Activated T-helper 17 cell treated with anti-CD3 and anti-CD28 coated beads, Interleukin-2, amount 50 U/mL, for 72 hours (primary cell): ENCODE results near the gene KIFAP3. TPM values are rescaled to one million over a fixed set of nuclear protein-coding genes. Genes with fewer than 3 reads are reported as not detected.

ENCODE experiments used
- ATAC-seq: fragments of 150-1000 bp; cut with Tn5 transposase; replicated peaks from 2 replicates; pipeline ENCODE4 v1.10.0; 2021; ENCODE audit warnings: mild to moderate bottlenecking, moderate library complexity
- H3K27ac Mint-ChIP-seq: one replicate; pipeline ENCODE4 v1.8.0; 2022; ENCODE audit warnings: mixed read lengths
- H3K27me3 Mint-ChIP-seq: one replicate; pipeline ENCODE4 v1.8.0; 2022; ENCODE audit warnings: mixed read lengths
- H3K36me3 Mint-ChIP-seq: one replicate; pipeline ENCODE4 v1.8.0; 2022; ENCODE audit warnings: low read depth, mild to moderate bottlenecking, mixed read lengths
- H3K4me1 Mint-ChIP-seq: one replicate; pipeline ENCODE4 v1.8.0; 2022; ENCODE audit warnings: mixed read lengths
- H3K4me3 Mint-ChIP-seq: one replicate; pipeline ENCODE4 v1.8.0; 2022; ENCODE audit warnings: mild to moderate bottlenecking, mixed read lengths
- H3K9me3 Mint-ChIP-seq: one replicate; pipeline ENCODE4 v1.8.0; 2022; ENCODE audit warnings: mixed read lengths
- total RNA-seq, 2 donors: library from RNA; stranded (reverse); gene quantifications; one replicate each; pipeline ENCODE4 v1.2.3, GENCODE V29; 2022

KIFAP3 gene
- total RNA-seq, 2 donors from 2014 or later, result 26.4 to 32.6 TPM

DNA sequence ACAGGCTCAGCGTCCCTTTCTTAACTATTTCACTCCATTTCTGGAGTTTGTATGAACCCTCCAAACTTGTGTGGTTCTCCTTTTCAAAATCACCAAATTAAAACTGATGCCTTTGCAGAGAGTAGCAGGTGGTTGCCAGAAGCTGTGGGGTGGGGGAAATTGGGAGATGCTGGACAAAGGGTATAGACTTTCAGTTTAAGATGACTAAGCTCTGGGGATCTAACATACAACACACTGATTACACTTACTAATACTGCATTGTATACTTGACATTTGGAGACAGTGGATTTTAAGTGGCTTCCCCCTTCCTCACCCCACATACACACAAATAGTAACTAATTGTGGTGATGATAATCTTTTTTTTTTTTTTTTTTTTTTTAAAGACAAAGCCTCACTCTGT is 169.7 kb downstream of the KIFAP3 start:
- H3K4me1 Mint-ChIP-seq, result peaks cover 15% of the 10 kb centered on the region
- no peak for ATAC-seq

DNA sequence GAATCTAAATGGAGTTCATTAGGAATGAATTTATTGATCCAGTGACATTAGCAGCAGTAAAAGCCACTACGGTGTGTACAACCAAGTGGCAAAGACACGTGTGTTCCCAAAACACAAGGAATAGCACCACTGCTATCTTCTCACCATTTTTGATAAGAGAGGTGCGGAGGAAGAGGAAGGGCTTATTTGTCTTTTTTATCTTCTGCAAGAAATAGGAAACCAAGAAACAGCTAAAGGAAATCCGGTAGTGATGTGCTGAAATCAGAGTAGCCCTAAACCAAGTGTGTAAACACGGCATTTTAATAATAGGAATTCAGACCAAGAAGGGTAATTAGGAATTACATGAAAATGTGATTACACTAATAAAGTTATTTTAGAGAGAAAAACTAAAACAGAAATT is 171.7 kb downstream of the KIFAP3 start:
- H3K9me3 Mint-ChIP-seq, result no peaks in the 10 kb centered on the region
- peak overlapping the region; percentile 4 for H3K27ac Mint-ChIP-seq
- ATAC-seq, result no peak
- H3K27me3 Mint-ChIP-seq, result no peaks in the 10 kb centered on the region
- peak overlapping the region; percentile 46 for H3K4me3 Mint-ChIP-seq
- no peaks in the 10 kb centered on the region for H3K36me3 Mint-ChIP-seq
- H3K4me1 Mint-ChIP-seq, result peaks cover 9% of the 10 kb centered on the region

More for the DNA sequence above, 169.7 kb downstream of the KIFAP3 start:
- Mint-ChIP-seq H3K9me3 (no peaks in the 10 kb centered on the region), H3K36me3 (peaks cover 6% of the 10 kb centered on the region), H3K4me3 (no peak overlapping the region), H3K27me3 (no peaks in the 10 kb centered on the region), H3K27ac (no peak overlapping the region)

DNA sequence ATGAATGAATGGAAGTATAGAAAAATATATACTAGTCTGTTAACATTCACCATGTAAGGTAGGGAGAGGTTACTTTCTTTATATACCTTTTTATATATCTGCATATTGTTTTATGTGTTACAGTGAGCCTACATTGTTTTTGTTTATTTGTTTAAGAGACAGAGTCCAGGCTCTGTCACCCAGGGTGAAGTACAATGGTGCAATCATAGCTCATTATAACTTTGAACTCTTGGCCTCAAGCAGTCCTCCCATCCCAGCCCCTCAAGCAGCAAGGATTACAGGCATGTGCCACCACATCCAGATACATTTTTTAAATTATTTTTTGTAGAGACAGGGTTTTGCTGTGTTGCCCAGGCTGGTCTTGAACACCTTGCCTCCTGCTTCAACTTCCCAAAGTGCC is 173.4 kb downstream of the KIFAP3 start:
- H3K27me3 Mint-ChIP-seq, result no peaks in the 10 kb centered on the region
- no peak for ATAC-seq
- peaks cover 9% of the 10 kb centered on the region for H3K4me1 Mint-ChIP-seq
- H3K9me3 Mint-ChIP-seq, result no peaks in the 10 kb centered on the region
- no peaks in the 10 kb centered on the region for H3K36me3 Mint-ChIP-seq
- H3K27ac Mint-ChIP-seq, result no peak overlapping the region
- H3K4me3 Mint-ChIP-seq, result no peak overlapping the region

DNA sequence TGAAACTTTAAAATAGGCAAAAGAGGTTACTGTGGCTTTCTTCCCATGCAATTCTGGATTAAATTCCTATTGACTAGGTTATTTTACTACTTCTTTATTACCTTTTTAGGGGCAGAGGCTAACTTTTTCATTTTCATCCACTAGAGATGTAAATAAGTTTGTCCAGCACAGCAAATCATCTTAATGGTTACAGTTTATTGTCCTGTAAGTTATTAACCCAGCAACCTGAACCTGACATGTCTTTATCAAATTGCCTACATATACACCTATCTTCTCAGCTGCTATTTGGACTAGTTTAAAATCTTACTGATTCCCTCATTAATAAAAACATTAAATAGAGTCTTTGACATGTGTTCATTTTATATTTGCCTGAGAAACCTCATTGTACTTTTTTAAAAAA is 173.9 kb downstream of the KIFAP3 start:
- H3K27ac Mint-ChIP-seq, result no peak overlapping the region
- H3K4me3 Mint-ChIP-seq, result no peak overlapping the region
- H3K27me3 Mint-ChIP-seq, result no peaks in the 10 kb centered on the region
- no peaks in the 10 kb centered on the region for H3K36me3 Mint-ChIP-seq
- ATAC-seq, result no peak
- H3K4me1 Mint-ChIP-seq, result peaks cover 9% of the 10 kb centered on the region
- no peaks in the 10 kb centered on the region for H3K9me3 Mint-ChIP-seq

DNA sequence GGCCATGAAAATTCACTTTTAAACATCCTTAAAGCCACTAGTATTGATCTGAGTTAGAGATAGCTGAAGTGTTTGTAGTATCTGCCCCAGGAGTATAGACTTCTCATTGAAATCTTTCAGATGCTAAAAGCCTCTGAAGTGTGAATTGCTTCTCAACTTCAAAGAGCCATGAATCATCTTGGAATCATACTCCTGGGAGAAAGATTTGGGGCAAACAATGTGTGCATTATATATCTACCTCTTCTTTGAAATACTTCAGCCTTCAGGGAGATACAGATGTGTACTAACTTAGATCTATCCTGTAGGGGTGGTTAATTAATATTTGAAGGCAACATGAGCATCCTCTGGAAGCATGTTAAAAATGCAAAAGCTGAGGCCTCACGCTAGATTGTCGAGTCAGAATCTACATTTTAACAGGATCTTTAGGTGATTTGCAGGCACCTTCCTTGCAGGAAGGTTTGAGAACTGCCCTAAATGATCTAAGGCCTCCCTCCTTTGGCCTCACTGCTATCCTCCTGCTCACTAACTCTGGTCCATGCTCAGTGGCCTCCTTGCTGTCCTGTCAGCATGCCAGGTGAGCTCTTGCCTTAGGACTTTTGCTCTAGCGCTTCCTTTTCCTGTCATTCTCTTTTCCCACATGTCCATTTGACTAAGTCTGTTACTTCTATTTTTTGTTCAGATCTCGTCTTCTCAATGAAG is 174.8 kb downstream of the KIFAP3 start:
- no peak overlapping the region for H3K4me3 Mint-ChIP-seq
- H3K4me1 Mint-ChIP-seq, result peaks cover 11% of the 10 kb centered on the region
- ATAC-seq, result no peak
- no peaks in the 10 kb centered on the region for H3K36me3 Mint-ChIP-seq
- no peaks in the 10 kb centered on the region for H3K9me3 Mint-ChIP-seq
- H3K27me3 Mint-ChIP-seq, result no peaks in the 10 kb centered on the region
- no peak overlapping the region for H3K27ac Mint-ChIP-seq

DNA sequence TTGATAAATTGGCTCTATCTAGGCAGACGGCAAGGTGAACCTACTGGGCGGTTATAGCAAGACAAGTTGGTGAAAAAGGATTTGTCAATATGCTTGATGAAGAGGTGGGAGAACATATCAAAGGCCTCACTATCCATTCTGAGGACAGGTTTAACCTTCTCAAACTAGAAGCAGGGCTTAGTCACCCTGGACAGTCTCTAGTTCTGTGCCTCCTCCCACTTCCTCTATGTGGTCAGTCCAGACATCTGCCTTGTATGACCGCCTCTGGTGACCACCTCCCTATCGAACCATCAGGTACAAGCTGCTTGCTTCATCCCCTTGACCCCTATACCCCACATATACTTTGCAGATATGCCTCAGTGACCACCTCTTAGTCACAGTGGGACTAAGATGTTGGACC is 178.5 kb downstream of the KIFAP3 start:
- no peak for ATAC-seq
- Mint-ChIP-seq H3K4me3 (no peak overlapping the region), H3K36me3 (peaks cover 13% of the 10 kb centered on the region), H3K27ac (peak overlapping the region; percentile 32), H3K4me1 (peaks cover 20% of the 10 kb centered on the region), H3K9me3 (no peaks in the 10 kb centered on the region), H3K27me3 (no peaks in the 10 kb centered on the region)

DNA sequence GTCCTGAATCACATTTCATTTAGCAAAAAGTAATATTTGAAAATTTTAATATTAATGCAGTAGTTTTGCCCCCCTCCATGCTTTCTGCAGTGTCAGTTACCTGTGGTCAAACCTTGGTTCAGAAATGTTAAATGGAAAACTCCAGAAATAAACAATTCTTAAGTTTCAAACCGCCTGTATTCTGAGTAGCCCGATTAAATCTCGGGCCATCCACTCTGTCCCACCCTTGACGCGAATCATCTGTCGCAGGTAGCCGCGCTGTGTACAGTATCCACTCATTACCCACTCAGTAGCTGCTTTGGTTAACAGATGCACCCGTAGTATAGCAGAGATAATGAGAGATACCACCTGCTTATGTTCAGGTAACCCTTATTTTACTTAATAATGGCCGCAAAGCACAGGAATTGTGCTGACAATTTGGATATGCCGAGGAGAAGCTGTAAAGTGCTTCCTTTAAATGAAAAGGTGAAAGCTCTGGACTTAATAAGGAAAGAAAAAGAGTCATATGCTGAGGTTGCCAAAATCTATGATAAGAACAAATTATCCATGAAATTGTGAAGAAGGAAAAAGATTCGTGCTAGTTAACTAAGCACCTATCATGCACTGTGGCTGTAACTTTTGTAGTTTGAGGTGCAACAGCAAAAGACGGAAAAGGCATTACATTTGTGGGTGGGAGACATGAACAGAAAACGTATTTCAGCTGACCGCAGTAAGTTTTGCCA is 179.9 kb downstream of the KIFAP3 start:
- no peaks in the 10 kb centered on the region for H3K9me3 Mint-ChIP-seq
- H3K4me1 Mint-ChIP-seq, result peaks cover 31% of the 10 kb centered on the region
- ATAC-seq, result no peak
- H3K4me3 Mint-ChIP-seq, result peak overlapping the region; percentile 83
- no peaks in the 10 kb centered on the region for H3K27me3 Mint-ChIP-seq
- H3K27ac Mint-ChIP-seq, result peak overlapping the region; percentile 99
- peaks cover 19% of the 10 kb centered on the region for H3K36me3 Mint-ChIP-seq

DNA sequence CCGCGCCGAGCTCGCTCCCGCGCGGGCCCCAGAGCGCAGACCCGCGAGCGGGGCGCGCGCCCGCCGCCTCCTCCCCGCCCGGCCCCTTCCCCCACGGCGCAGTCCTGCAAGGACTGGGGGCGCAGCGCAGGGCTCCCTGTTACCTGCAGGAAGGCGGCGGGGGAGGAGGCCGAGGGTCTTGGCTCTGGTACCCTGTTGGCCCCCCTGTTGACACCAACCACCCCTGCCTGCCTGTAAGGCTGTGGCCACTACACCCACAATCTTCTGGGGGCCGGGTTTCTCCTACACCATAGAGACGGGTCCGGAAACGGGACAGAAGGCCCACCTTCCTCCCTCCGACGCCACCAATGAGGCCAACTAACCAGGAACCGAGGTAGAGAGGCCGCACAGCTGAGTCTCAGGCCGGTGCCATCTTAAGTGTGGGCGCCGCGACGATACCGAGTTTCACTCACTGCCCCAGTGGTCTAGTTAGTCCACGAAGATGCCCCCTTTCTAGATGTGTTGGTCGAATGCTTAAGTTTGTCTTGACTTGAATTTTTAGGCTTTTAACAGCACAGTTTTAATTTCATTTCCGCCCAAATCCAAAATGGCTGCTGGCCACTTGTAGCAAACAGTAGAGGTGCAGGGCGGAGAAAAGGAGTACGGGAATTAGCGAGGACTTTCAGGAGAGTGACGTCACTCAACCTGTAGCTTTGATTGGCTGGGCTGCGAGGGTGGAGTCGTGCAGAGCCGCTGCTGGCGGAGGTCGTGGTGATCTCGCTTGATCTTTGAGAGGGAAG is 180.7 kb downstream of the KIFAP3 start, which contains the start of gene SCYL3:
Gene SCYL3, minus strand, starts transcription at position 252 of the 779 bp plus-strand sequence. CDS start 5,056 bp downstream, outside the sequence.
- H3K36me3 Mint-ChIP-seq, result peaks cover 26% of the 10 kb centered on the region
- peak within 1 kb of the TSS; percentile 83 for H3K4me3 Mint-ChIP-seq
- ATAC-seq, result peak; percentile 89
- peak within 1 kb of the TSS; percentile 99 for H3K27ac Mint-ChIP-seq
- H3K9me3 Mint-ChIP-seq, result no peaks in the 10 kb centered on the region
- H3K4me1 Mint-ChIP-seq, result peaks cover 37% of the 10 kb centered on the region
- H3K27me3 Mint-ChIP-seq, result no peaks in the 10 kb centered on the region

DNA sequence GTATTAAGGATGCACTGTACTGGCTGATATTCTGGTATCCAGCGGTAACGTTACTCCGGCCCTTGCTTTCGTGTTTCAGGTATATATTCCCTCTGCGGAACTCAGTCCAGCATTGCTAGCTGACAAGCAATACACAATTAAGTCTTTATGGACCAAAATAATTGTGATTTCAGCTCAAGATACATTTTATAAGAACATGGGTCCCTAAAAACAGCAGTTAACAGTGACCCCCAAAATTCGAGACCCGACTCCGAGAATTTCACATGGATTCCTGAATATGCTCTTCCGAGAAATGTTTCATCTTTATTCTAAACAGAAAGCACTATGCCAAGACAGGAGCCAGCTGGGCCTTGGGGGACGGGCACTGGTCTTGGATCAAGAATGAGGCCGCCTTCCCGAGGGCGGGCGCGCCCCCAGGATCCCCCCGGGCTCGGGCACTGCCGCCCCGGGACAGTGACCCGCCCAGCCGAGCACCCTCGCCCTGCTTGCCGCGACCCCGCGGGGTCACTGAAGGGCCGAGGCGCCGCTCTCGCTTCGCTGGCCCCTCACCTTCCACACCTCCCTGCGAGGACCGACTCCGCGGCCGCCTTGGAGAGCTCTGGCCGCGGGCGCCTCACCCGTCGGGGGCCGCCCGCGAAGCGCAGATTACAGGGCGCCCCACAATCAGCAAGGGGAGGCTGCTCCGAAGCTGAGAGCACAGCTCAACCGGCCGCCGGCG is 181.4 kb downstream of the KIFAP3 start:
- H3K27ac Mint-ChIP-seq, result peak overlapping the region; percentile 99
- ATAC-seq, result peak; percentile 0
- peaks cover 41% of the 10 kb centered on the region for H3K4me1 Mint-ChIP-seq
- peak overlapping the region; percentile 83 for H3K4me3 Mint-ChIP-seq
- H3K27me3 Mint-ChIP-seq, result no peaks in the 10 kb centered on the region
- H3K9me3 Mint-ChIP-seq, result no peaks in the 10 kb centered on the region
- peaks cover 34% of the 10 kb centered on the region for H3K36me3 Mint-ChIP-seq

DNA sequence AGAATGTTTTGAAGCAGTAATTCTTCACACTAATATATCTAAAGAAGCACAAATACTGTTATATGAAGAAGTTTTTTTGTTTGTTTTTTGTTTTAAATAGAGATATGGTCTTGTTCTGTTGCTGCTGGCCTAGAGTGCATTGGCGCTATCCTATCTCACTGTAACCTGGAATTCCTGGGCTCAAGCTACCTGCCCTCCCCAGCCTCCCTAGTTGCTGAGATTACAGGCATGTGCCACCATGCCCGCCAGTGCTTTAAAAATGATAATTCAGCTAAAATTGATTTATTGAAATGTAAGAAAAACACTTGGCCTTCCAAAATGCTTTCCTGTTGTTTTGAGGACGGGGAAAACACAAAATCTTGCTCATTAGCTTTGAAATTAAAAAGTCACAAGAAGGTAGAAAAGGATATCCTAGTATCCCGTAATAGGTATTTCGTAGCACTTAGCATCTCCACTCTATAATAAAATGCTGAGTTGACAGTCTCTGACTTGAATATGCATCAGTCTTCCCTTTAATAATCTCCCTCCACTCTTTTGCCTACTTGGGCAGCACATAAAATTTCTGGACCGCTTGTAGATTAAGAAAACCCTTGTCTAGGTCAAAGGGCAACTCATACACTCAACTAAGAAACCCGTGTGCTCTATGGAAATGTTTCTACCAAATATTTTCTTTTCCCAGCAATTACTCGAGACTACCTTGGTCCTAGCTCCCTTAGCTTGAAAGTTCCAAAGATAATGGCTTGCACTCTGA is 182.1 kb downstream of the KIFAP3 start:
- peak overlapping the region; percentile 83 for H3K4me3 Mint-ChIP-seq
- no peak for ATAC-seq

DNA sequence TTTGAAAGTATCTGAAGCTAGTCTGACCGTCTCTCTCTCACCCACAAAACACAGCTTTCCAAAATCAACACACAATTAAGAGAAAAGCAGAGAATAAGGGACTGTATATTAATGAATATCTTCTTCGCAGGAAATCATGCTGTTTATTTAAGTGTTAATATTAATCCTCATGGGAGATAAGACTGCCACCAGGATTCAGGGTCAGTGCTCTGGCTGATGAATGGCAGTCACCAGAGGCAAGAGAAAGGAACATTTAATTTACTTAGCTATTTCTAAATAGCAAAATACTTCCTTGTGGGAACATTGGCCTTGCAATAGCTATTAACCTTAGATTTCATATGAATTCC is 183.0 kb downstream of the KIFAP3 start:
- H3K9me3 Mint-ChIP-seq, result no peaks in the 10 kb centered on the region
- H3K36me3 Mint-ChIP-seq, result peaks cover 49% of the 10 kb centered on the region
- peaks cover 41% of the 10 kb centered on the region for H3K4me1 Mint-ChIP-seq
- peak overlapping the region; percentile 99 for H3K27ac Mint-ChIP-seq
- H3K27me3 Mint-ChIP-seq, result no peaks in the 10 kb centered on the region
- ATAC-seq, result no peak
- H3K4me3 Mint-ChIP-seq, result peak overlapping the region; percentile 83

More for the DNA sequence above, 182.1 kb downstream of the KIFAP3 start:
- H3K9me3 Mint-ChIP-seq, result no peaks in the 10 kb centered on the region
- peaks cover 41% of the 10 kb centered on the region for H3K4me1 Mint-ChIP-seq
- H3K27me3 Mint-ChIP-seq, result no peaks in the 10 kb centered on the region
- peaks cover 41% of the 10 kb centered on the region for H3K36me3 Mint-ChIP-seq
- peak overlapping the region; percentile 99 for H3K27ac Mint-ChIP-seq

DNA sequence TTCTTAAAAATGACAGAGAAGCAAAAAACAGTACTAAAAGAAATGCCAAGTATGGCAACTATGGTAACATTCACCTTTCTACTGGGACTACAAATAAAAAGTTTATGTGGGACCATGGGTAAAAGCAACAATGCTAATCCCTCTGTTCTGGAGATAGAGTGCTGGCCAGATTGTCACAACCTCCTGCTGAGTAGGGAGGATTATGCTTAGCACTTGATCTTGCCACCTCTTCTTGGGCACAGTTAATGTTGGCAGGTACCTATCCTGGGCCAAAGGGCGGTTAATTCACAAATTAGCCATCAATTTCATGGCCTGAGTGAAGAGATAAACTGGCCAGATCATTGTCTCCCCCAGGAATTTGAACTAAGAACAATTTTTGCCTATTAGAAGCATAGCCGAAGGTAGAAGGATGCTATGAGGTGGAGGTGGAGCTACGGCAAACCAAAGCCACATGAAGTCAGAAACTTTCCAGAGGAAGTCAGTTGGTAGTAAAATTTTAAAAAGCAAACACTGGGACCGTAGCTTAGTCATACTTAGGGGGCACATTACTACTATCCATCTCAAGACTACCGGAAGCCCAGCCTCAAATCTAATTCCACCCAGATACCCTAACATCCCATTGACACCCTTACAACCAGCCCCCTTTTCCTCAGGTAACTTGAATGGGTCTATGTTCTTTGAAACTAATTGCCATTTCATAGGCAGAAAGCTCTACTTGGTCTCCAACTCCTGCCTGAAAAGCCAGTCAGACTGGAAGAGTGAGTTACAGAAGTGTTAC is 183.5 kb downstream of the KIFAP3 start:
- peaks cover 41% of the 10 kb centered on the region for H3K4me1 Mint-ChIP-seq
- H3K27ac Mint-ChIP-seq, result peak overlapping the region; percentile 99
- no peaks in the 10 kb centered on the region for H3K9me3 Mint-ChIP-seq

DNA sequence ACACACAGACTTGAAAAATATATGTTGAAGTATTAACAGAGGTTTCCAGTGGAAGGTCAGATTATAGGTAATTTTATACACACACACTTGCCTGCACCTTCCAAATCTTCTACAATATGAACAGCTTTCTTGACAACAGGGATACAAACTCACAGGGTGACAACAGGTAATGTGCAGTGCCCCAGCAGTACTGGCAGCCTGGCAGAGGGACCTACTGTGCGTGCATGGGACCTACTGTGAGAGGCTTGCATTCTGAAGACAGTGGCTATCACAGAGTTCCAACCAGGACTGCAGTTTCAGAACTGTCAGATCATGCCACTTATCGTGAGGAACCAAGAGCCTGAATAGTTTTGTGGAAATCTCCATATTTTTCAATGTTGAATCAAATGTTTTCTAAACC is 184.6 kb downstream of the KIFAP3 start:
- no peaks in the 10 kb centered on the region for H3K9me3 Mint-ChIP-seq
- H3K27me3 Mint-ChIP-seq, result no peaks in the 10 kb centered on the region
- H3K36me3 Mint-ChIP-seq, result peaks cover 66% of the 10 kb centered on the region
- H3K27ac Mint-ChIP-seq, result no peak overlapping the region
- peak overlapping the region; percentile 62 for H3K4me3 Mint-ChIP-seq
- no peak for ATAC-seq
- H3K4me1 Mint-ChIP-seq, result peaks cover 45% of the 10 kb centered on the region

More for the DNA sequence above, 183.5 kb downstream of the KIFAP3 start:
- peaks cover 55% of the 10 kb centered on the region for H3K36me3 Mint-ChIP-seq
- peak; percentile 42 for ATAC-seq
- H3K4me3 Mint-ChIP-seq, result peak overlapping the region; percentile 83
- H3K27me3 Mint-ChIP-seq, result no peaks in the 10 kb centered on the region
